Measurements from ENCODE around the gene AMN. TPM values are rescaled to one million over a fixed set of nuclear protein-coding genes. Genes with fewer than 3 reads are reported as not detected.

Gene AMN
- total and polyA plus RNA-seq, 2 experiments from 2014 or later = 0.69 to 1.2 TPM

GRCh38 chr14:102945346-102946130, 23.1 kb downstream of the AMN start:
- no peaks in the 10 kb centered on the region for H3K4me1 ChIP-seq (ENCODE audit: insufficient read depth)
- no peaks in the 10 kb centered on the region for H3K9me2 ChIP-seq (ENCODE audit: insufficient read depth)
- peaks cover 5% of the 10 kb centered on the region; the same call in 1 of the 2 replicates for H4K20me1 ChIP-seq (replicated peaks; ENCODE audit: insufficient read depth)
- ATAC-seq = no peak
- H3K4me3 Mint-ChIP-seq = no peak overlapping the region
- no peak for DNase-seq (ENCODE audit: low spot score)
- H3K36me3 Mint-ChIP-seq (ENCODE audit: low read depth) = peaks cover 62% of the 10 kb centered on the region
- no peak overlapping the region for H3K27ac ChIP-seq (ENCODE audit: low read depth)
- no peaks in the 10 kb centered on the region for H3K79me2 ChIP-seq (replicated peaks; ENCODE audit: insufficient read depth)
- no peaks in the 10 kb centered on the region for H3F3A ChIP-seq (replicated peaks; ENCODE audit: low read depth)
- H3K9me3 Mint-ChIP-seq = no peaks in the 10 kb centered on the region
- no peak overlapping the region for H3K4me3 ChIP-seq
- TF ChIP-seq POLR2AphosphoS5 (IDR thresholded peaks at IDR 0.05; ENCODE audit: low read depth) = no peak
- no peak for TF ChIP-seq CTCF (conservative IDR thresholded peaks at IDR 0.05; ENCODE audit: low read depth in 2 of 2)
- no peak for TF ChIP-seq ZNF462 (CRISPR knock-in tag; IDR thresholded peaks at IDR 0.05)
- TF ChIP-seq NANOG (IDR thresholded peaks at IDR 0.05; ENCODE audit: borderline replicate concordance) = no peak
- TF ChIP-seq CREB1 (CRISPR knock-in tag; IDR thresholded peaks at IDR 0.05; ENCODE audit: low read depth) = no peak
- TF ChIP-seq ETS1 (IDR thresholded peaks at IDR 0.05) = no peak
- TF ChIP-seq STAT1 (IDR thresholded peaks at IDR 0.05; ENCODE audit: unreplicated experiment) = no peak
- TF ChIP-seq JUNB (IDR thresholded peaks at IDR 0.05; ENCODE audit: unreplicated experiment) = no peak
- TF ChIP-seq EZH2phosphoT487 (IDR thresholded peaks at IDR 0.05; ENCODE audit: unreplicated experiment) = no peak
- TF ChIP-seq ZNF114 (CRISPR knock-in tag; IDR thresholded peaks at IDR 0.05) = no peak
- TF ChIP-seq REST (IDR thresholded peaks at IDR 0.05; ENCODE audit: unreplicated experiment) = no peak
- H3K27ac Mint-ChIP-seq = no peak overlapping the region
- H3K4me1 Mint-ChIP-seq = no peaks in the 10 kb centered on the region
- no peaks in the 10 kb centered on the region for H3K27me3 ChIP-seq (ENCODE audit: insufficient read depth)
- H3K36me3 ChIP-seq (ENCODE audit: insufficient read depth) = peaks cover 17% of the 10 kb centered on the region; the same call in 1 of the 2 replicates
- no peak overlapping the region for H3K4me2 ChIP-seq
- no peak overlapping the region for H2AFZ ChIP-seq
- peaks cover 2% of the 10 kb centered on the region for H3K27me3 Mint-ChIP-seq (ENCODE audit: insufficient read depth, low read depth, poor library complexity)

Data from GM23338 (cell line).